GM18498 (cell line): ENCODE data around the gene CNTNAP2.
"Not testable (repeated sequence)": the region's sequence is repeated elsewhere in the genome, so short reads cannot be mapped to it uniquely, and the experiment has no call there.

ENCODE experiments used
- ATAC-seq: cut with Tn5 transposase; IDR thresholded peaks from one replicate; pipeline ENCODE4 v1.9.1; 2021; ENCODE audit warnings: mild to moderate bottlenecking, moderate library complexity; ENCODE audit not compliant: unreplicated experiment

The CNTNAP2 gene

GRCh38 chr7:148264933-148265557 lies 2148.4 kb downstream of the CNTNAP2 start:
- ATAC-seq: peak; percentile 59

DNA sequence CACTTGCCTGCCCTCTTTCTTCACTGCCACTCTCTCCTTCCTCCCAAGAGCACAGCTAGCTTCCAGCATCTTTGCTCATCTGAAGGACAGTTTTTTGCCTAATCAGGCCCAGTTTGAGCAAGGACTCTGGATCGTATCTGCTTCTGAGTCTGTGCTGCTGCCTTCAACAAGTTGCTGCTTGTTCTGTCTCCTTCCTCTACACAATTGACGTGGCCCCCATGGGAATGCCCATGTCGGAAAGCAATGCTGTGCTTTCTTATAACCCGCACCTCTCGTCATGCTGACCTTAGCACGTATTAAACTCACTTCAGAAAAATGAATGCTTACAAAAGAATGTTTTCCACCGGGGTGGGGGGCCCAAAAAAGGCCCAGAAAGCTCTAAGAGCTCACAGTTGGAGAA lies 2149.3 kb downstream of the CNTNAP2 start:
- no peak for ATAC-seq

- ATAC-seq: no peak
Measured at GRCh38 chr7:148266795-148267194, 2150.2 kb downstream of the CNTNAP2 start.

DNA sequence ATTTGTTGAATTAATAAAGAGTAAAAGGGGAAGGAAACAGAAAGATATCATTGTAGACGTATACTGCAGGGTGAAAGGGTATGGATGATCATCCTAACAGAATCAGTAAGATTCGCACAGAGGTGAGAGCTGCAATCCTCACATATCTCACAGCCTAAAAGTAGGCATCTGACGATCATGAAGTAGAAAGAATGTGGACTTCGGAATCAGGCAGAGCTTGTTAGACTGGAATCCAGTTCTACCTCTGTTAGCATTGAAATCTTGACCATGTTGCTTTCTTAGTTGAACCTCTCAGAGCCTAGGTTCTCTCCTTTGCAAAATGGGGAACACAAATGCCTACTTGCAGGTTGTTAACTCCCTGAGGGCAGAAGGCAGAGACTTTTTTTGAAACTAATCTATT lies 2154.0 kb downstream of the CNTNAP2 start:
- no peak for ATAC-seq

DNA sequence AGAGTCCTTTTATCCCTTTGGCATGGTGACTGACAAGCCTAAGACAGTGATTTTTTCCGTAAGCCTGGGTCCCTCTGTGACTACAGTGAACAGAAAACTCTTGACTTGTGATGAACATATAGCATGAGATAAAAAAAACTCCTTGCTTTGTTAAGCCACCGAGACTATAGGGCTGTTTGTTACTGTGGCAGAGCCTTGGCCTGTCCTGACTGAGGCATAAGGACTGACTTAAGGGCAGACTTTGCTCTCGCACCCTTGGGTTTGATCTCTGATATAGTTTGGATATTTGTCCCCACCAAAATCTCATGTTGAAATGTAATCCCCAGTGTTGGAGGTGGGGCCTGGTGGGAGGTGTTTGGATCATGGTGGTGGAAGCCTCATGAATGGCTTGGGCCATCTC lies 2157.5 kb downstream of the CNTNAP2 start:
- no peak for ATAC-seq

DNA sequence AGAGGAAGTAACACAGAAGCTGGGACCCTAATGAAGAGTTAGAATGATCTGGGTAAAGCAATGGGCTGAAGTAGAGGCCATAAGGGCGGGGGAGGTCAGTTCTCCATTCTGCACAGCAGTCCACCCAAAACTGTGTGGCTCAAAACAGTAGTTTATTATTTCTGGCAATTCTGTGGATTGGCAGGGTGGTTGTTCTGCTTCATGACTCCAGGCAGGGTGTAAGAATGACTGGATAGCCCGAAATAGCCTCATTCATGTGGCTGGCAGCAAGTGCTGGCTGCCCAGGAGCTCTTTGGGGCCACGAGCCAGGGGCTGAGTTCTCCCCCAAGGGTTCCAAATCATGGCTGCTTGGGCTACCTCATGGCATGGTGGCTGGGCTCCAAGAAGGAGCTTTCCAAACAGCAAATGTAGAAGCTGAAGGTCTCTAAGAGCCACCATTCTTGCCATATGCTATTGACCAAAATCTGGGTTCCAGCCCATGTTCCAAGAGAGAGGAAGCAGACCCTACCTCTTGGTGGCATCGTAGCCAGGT lies 2158.8 kb downstream of the CNTNAP2 start:
- ATAC-seq: no peak

DNA sequence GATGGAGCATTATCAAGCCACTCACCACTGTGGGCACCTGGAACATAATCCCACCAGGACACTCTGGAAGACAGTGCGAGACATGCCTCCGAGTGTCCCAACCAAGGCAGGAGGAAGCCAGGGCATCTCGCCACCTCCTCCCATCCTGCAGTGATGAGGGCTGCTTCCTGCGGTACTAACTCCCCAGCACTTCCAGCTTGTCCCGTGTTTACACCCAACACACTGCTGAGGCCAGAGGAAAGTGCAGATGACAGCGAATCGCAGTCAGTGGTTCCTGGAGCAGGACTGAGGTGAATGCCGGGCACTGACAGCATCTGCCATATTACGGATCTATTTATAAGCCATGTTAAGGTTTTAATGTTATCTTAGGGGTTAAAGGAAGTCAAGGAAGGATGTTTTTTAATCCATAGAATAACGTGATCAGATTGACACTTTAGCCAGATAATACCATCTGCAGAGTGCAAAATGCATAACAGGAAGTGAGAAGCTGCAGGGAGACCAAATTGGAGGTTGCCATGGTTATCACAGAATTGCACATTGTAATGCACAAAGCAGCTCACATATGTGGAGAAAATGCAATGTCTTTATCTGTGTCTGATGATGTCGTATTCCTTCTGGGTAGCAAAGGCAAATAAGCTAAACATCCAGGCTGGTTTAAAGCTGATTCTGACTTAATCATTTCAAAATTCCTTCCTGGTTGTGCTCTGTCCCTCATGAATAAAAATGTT lies 2159.9 kb downstream of the CNTNAP2 start:
- ATAC-seq: no peak

DNA sequence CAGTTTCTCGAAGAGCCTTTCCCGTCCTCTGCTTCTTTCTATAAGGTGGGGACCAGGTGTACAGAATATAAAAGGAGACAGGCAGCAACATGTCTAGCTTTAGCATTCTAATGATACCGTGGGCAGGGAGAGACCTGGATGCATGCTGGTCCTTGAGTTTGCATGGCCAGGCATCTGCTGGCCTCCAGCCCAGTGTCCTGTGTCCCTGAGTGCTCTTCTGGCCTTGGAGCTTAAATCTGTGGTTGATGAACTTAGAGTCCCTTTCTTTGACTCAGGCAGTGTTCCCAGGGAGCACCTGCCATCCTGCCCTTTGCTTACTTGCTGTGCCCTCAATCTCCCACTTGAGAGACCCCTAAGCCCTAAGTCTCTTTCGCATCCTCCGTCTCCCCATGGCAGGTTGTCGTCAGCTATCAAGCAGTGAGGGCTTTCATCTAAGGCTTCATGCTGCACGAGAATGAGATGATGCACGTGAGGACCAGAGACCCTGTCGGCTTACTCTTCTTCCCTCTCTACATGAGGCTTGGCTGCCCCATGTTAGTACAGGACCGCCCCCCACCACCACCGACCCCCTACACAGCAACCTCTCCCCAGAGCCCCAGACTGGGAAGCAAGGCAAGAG lies 2160.6 kb downstream of the CNTNAP2 start:
- no peak for ATAC-seq

- no peak for ATAC-seq
Measured at GRCh38 chr7:148286150-148286549, 2169.5 kb downstream of the CNTNAP2 start.

GRCh38 chr7:148287538-148287937 lies 2170.9 kb downstream of the CNTNAP2 start:
- ATAC-seq: no peak

DNA sequence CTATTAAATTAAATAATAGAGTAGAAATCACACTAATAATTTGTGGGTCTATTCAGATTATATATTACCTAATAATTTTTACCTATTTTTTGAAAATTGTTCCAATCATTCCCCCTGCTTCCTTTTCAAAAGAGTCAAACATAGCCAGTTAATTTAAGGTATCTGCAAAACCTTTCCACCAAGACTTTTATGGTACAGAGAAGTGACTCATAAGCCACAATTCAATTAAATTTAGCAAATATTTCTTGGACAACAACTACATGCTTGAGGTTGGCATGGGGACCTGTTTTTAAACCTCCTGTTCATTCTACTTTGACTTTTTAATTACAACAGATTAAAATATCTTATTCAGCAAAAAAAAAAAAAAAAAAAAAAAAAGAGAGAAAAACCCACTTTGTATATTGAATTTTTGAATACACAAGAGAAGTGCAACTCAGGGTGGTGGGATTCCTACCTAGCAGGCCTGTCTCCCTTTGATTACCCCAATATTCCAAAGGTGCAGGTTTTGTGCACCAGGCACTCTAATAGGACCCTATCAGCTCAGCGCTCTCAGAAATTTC lies 2172.1 kb downstream of the CNTNAP2 start:
- no peak for ATAC-seq

- peak; percentile 69 for ATAC-seq
Measured at GRCh38 chr7:148289630-148290029, 2173.0 kb downstream of the CNTNAP2 start.

DNA sequence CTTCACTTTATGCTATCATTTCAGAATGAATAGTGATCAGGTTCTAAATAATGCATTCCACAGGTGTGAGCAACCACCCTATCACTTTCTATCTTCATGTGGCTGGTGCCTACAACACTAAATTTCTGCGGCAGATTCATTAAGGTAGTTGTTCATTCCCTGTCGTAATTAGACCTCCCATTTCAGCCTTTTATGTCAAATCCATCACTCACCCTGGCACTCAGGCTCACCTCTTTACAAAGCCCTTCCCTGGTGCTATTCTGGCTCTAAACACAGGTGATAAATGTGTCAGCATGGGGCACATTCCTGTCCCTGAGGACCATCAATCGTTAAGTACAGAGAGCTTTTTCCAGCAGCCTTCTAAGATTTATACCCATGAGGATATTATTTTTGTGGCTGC lies 2173.9 kb downstream of the CNTNAP2 start:
- no peak for ATAC-seq

DNA sequence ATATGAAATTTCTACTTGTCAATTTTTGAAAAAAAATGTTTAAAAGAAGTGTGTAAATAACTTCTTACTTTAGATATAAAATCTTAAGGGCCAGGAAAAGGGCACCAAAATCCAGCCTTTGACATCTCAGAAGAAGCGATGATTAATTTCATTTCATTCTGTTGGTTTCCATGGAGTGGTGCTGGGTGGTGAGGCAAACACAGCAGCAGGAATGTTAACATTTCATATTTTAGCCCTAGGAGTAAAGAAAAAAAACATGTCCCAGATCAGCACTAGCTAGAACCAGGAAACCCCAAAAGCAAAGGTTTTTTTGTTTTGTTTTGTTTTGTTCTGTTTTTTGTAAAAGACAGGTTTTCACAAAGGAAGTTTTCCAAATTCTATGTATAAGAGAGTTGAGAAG lies 2175.2 kb downstream of the CNTNAP2 start:
- ATAC-seq: no peak

DNA sequence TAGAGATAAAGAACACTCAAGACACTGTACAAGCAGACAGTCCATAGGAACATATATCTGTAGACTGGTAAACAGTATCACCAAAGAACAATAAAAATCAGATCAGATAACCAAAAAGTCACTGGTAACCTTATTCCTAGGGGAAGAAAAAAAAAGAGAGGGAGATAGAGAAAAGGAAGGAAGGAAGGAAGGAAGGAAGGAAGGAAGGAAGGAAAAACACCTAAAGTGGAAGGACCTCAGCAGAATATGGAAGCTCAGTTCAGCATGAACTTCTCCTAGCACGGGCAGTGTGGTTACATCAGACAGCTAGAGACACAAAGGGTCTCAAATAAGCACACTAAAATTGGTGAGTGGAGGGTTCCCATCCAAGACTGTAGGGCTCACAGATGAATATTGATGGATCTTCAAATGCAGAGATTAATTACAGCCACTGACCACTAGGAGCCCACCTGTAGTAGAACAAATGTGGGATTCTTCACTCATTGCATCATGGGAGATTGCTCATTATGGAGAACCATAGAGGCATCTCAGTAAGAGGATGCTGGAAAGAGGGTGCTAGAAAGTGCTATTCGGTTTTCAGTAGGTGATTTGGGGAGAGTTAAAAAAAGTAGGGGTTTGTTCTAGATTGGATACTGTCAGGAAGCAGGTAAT lies 2180.5 kb downstream of the CNTNAP2 start:
- no peak for ATAC-seq

DNA sequence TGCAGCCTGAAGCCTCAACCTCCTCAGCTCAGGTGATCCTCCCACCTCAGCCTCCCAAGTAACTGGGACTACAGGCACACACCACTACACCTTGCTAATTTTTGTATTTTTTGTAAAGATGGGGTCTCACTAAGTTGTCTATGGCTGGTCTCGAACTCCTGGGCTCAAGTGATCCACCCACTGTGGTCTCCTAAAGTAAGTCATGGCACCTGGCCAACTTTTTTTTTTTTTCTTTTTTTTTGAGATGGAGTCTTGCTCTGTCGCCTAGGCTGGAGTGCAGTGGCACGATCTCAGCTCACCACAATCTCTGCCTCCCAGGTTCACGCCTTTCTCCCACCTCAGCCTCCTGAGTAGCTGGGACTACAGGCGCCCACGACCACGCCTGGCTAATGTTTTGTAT lies 2182.2 kb downstream of the CNTNAP2 start:
- ATAC-seq: not testable (repeated sequence)

- no peak for ATAC-seq
Measured at GRCh38 chr7:148299350-148300276, 2183.0 kb downstream of the CNTNAP2 start.

DNA sequence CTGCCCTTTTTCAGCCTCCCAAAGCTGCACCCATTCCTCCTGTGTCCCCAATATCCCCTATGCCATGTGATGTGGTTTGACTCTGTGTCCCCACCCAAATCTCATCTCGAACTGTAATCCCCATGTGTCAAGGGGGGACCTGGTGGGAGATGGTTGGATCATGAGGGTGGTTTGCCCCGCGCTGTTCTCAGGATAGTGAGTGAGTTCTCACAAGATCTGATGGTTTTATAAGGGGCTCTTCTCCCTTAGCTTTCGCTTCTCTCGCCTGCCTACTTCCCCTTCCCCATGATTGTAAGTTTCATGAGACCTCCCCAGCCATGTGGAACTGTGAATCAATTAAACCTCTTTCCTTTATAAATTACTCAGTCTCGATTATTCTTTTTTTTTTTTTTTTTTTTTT lies 2185.8 kb downstream of the CNTNAP2 start:
- ATAC-seq: not testable (repeated sequence)

- ATAC-seq: no peak
Measured at GRCh38 chr7:148303295-148304082, 2186.9 kb downstream of the CNTNAP2 start.

DNA sequence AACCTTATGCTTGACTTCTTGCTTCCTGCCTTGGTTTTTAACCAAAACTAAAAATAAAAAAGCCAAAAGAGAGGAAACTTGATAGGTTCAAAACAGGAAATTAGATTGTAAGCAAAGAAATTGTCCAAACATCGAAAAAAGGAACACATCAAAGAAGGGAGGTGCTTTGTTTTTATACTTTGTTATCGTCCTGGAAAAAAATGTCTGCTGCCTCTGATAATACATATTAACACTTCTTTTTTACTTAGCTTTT lies 2187.4 kb downstream of the CNTNAP2 start:
- ATAC-seq: no peak
